Vagina (tissue), 2 donors: ENCODE measurements around the gene PRX.

ENCODE experiments used
- POLR2A ChIP-seq, 2 donors: fragments of 450-650 bp; IDR thresholded peaks; one replicate each; pipeline ENCODE4 v1.6.1; 2017; ENCODE audit warnings: antibody characterized with exemption in 2 of 2, mild to moderate bottlenecking in 2 of 2, moderate library complexity in 2 of 2
- POLR2AphosphoS5 ChIP-seq, 2 donors: sonication (generic); formaldehyde crosslinking; IDR thresholded peaks; one replicate each; pipeline ENCODE4 v1.9.0; 2017; ENCODE audit warnings: antibody characterized with exemption in 2 of 2, mild to moderate bottlenecking in 2 of 2, low read depth in 1 of 2; ENCODE audit not compliant: insufficient read depth in 1 of 2
- TF ChIP-seq, protein P1 (sequence below), 3 experiments: fragments of 450-650 bp in 2 of 3; fragments of 200-600 bp in 1 of 3; sonication (generic) in 1 of 3; IDR thresholded peaks; one replicate each; pipeline ENCODE4 v1.5.1; 2017 to 2019; ENCODE audit warnings: antibody characterized with exemption in 3 of 3, mild to moderate bottlenecking in 2 of 3, moderate library complexity in 2 of 3

DNA sequence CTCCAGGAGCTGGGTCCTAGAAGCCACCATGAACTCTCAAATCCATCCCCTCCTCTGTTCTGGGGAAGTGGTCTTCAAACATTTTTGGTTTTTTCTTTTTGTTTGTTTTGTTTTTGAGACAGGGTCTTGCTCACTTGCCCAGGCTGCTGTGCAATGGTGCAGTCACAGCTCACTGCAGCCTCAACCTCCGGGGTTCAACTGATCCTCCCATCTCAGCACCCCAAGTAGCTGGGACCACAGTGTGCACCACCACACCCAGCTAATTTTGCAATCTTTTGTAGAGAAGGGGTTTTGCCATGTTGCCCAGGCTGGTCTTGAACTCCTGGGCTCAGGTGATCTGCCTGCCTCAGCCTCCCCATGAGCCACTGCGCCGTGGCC lies 45.4 kb upstream of the PRX start:
- TF ChIP-seq POLR2A (IDR thresholded peaks at IDR 0.05) (no peak), POLR2AphosphoS5 (IDR thresholded peaks at IDR 0.05; ENCODE audit: insufficient read depth in 1 of 2, low read depth in 1 of 2) (no peak)
- TF ChIP-seq, protein P1, sequence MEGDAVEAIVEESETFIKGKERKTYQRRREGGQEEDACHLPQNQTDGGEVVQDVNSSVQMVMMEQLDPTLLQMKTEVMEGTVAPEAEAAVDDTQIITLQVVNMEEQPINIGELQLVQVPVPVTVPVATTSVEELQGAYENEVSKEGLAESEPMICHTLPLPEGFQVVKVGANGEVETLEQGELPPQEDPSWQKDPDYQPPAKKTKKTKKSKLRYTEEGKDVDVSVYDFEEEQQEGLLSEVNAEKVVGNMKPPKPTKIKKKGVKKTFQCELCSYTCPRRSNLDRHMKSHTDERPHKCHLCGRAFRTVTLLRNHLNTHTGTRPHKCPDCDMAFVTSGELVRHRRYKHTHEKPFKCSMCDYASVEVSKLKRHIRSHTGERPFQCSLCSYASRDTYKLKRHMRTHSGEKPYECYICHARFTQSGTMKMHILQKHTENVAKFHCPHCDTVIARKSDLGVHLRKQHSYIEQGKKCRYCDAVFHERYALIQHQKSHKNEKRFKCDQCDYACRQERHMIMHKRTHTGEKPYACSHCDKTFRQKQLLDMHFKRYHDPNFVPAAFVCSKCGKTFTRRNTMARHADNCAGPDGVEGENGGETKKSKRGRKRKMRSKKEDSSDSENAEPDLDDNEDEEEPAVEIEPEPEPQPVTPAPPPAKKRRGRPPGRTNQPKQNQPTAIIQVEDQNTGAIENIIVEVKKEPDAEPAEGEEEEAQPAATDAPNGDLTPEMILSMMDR (IDR thresholded peaks at IDR 0.05): no peak
